Prostate gland (tissue), 2 donors: ENCODE measurements around the gene SLC2A5. TPM values are rescaled to one million over a fixed set of nuclear protein-coding genes. Genes with fewer than 3 reads are reported as not detected.
A peak's percentile ranks its signal among the peaks of the same experiment; 100 is the strongest.

ENCODE experiments used
- DNase-seq: peaks from one replicate; pipeline ENCODE4 v3.0.0-alpha.2; 2019; ENCODE audit warnings: low spot score
- H3K27ac ChIP-seq, 2 donors: fragments of 200-600 bp; sonication (generic); 2 replicates each; pipeline ENCODE4 v1.5.1; 2017 to 2019
- H3K27me3 ChIP-seq: fragments of 200-600 bp; sonication (generic); replicated peaks from 2 replicates; pipeline ENCODE4 v1.5.1; 2019; ENCODE audit not compliant: insufficient read depth
- H3K36me3 ChIP-seq, 2 donors: fragments of 200-600 bp; sonication (generic); 1 replicate in 1 of 2; 2 replicates in 1 of 2; pipeline versions ENCODE4 v1.5.1 to v1.8.1; 2017 to 2019
- H3K4me1 ChIP-seq: fragments of 200-600 bp; sonication (generic); replicated peaks from 2 replicates; pipeline ENCODE4 v1.5.1; 2019
- H3K4me3 ChIP-seq, 2 donors: fragments of 200-600 bp; sonication (generic); 2 replicates each; pipeline ENCODE4 v1.5.1; 2017 to 2019
- H3K9me3 ChIP-seq: fragments of 200-600 bp; sonication (generic); 2 replicates; pipeline ENCODE4 v1.5.1; 2017
- CTCF ChIP-seq, 4 experiments: fragments of 200-600 bp in 2 of 4; fragments of 450-650 bp in 2 of 4; sonication (generic) in 2 of 4; IDR thresholded peaks; 1 replicate in 3 of 4; 2 replicates in 1 of 4; pipeline ENCODE4 v1.5.1; 2016 to 2019; ENCODE audit warnings: antibody characterized with exemption in 4 of 4, mild to moderate bottlenecking in 2 of 4, moderate library complexity in 2 of 4
- POLR2A ChIP-seq: fragments of 450-650 bp; IDR thresholded peaks from one replicate; pipeline ENCODE4 v1.6.1; 2016; ENCODE audit warnings: antibody characterized with exemption, mild to moderate bottlenecking
- POLR2AphosphoS5 ChIP-seq: sonication (generic); formaldehyde crosslinking; IDR thresholded peaks from one replicate; pipeline ENCODE4 v1.6.1; 2017; ENCODE audit warnings: antibody characterized with exemption
- WGBS: methylation state at CpG from one replicate; pipeline ENCODE4 v1.1.5; 2018; 5-methylcytosine and 5-hydroxymethylcytosine counted together
- intact Hi-C: fragments of 100-400 bp; cut with DNase I; formaldehyde crosslinking; loops from one replicate; pipeline ENCODE4 v1.14.2; 2022
- total RNA-seq, 2 donors: library from RNA; depleted of rRNA; stranded (reverse); fragments of >200 nt; gene quantifications; one replicate each; pipeline ENCODE4 v1.1.0, GENCODE V29; 2016

SLC2A5 gene
- total RNA-seq, 2 donors from 2014 or later: 25.4 to 55.0 TPM

- intact Hi-C loops: no loop called here
- Histone ChIP-seq H3K4me1 (no peaks in the 10 kb centered on the region), H3K4me3 (no peak overlapping the region), H3K27ac (peak overlapping the region in 1 of 2 donors; percentile 31), H3K36me3 (no peaks in the 10 kb centered on the region), H3K27me3 (no peaks in the 10 kb centered on the region), H3K9me3 (no peaks in the 10 kb centered on the region)
- 66% methylated on average over 5 of the region's 5 CpGs for WGBS
- TF ChIP-seq CTCF (IDR thresholded peaks at IDR 0.05) (no peak), POLR2A (no peak), POLR2AphosphoS5 (no peak)
- no peak for DNase-seq
These were observed 6.6 kb downstream of the SLC2A5 start for GRCh38 chr1:9062846-9063245.

GRCh38 chr1:9062021-9062471 is 7.4 kb downstream of the SLC2A5 start:
- DNase-seq: no peak
- Histone ChIP-seq H3K27ac (peak overlapping the region in 1 of 2 donors; percentile 16), H3K4me3 (no peak overlapping the region), H3K36me3 (no peaks in the 10 kb centered on the region), H3K4me1 (no peaks in the 10 kb centered on the region), H3K9me3 (no peaks in the 10 kb centered on the region), H3K27me3 (no peaks in the 10 kb centered on the region)
- whole genome bisulfite sequencing: 73% methylated on average over 7 of the region's 7 CpGs
- intact Hi-C loops: no loop called here
- no peak for TF ChIP-seq POLR2A
- no peak for TF ChIP-seq CTCF (IDR thresholded peaks at IDR 0.05)
- TF ChIP-seq POLR2AphosphoS5: no peak

- Histone ChIP-seq H3K36me3 (no peaks in the 10 kb centered on the region), H3K4me1 (no peaks in the 10 kb centered on the region), H3K9me3 (no peaks in the 10 kb centered on the region), H3K4me3 (no peak overlapping the region), H3K27ac (peak overlapping the region in 1 of 2 donors; percentile 16), H3K27me3 (no peaks in the 10 kb centered on the region)
- 76% methylated on average over 6 of the region's 6 CpGs for WGBS
- no peak for TF ChIP-seq CTCF (IDR thresholded peaks at IDR 0.05)
- TF ChIP-seq POLR2AphosphoS5: no peak
- TF ChIP-seq POLR2A: no peak
- intact Hi-C loops: no loop called here
- no peak for DNase-seq
These were observed 8.0 kb downstream of the SLC2A5 start for GRCh38 chr1:9061252-9061960.

- 90% methylated on average over 4 of the region's 4 CpGs for WGBS
- no peaks in the 10 kb centered on the region for H3K9me3 ChIP-seq
- no peak for DNase-seq
- no peaks in the 10 kb centered on the region for H3K4me1 ChIP-seq
- no peaks in the 10 kb centered on the region for H3K36me3 ChIP-seq
- no peaks in the 10 kb centered on the region for H3K27me3 ChIP-seq
- no peak for TF ChIP-seq POLR2A
- TF ChIP-seq CTCF (IDR thresholded peaks at IDR 0.05): no peak
- TF ChIP-seq POLR2AphosphoS5: no peak
- intact Hi-C loops: no loop called here
- H3K27ac ChIP-seq: no peak overlapping the region
- H3K4me3 ChIP-seq: no peak overlapping the region
These were observed 9.3 kb downstream of the SLC2A5 start for GRCh38 chr1:9059891-9060744.
